Measurements from ENCODE around the gene STK33.

Gene STK33

DNA sequence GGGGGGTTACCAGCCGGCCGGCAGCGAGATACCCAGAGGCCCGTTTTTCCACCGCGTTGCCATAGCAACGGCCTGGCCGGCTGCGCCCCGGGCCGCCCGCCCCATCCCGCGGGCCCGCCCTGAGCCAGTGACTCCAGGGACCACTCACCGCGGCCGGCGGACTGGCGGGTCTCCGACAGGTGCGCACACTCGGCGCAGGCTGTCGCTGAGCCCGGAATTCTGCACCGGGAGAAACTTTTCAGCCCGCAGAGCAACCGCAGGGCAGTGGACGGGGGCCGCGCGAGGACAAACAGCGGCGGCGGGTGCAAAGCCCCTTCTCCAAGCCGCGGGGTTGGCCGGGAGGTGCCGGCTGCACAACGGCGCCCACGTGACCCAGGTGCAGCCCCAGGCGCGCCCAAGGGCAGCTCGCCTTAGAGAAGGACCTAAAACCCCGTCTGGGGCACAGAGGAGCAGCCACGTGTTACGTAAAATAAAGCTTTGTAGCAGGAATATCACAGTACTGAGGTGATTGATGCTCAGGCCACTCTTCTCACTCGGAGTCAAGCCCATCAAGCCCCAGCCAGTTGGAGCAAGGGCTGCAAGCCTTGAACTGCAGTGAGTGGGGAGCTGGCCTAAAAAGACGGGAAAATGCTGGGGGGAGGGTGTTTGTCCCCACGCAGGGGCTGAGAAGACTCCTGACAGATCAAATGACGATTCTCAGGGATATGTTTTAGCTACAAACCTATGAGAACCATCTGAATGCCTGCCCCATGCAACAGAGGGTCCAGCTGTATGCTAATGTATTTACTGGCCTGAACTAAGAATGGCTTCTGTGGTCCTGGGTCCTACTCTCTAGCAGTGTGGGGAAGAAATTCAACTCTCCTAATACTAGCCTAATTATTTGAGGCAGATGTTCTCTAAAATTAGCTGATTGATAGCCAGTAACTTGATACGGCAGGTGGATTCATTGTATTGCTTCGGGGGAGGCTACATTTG, at the start of gene STK33:
STK33 (minus strand) TSS at position 294 of the 975 bp plus-strand sequence. CDS start 119,323 bp downstream, outside the sequence.
- DNase-seq = peak; percentile 79

DNA sequence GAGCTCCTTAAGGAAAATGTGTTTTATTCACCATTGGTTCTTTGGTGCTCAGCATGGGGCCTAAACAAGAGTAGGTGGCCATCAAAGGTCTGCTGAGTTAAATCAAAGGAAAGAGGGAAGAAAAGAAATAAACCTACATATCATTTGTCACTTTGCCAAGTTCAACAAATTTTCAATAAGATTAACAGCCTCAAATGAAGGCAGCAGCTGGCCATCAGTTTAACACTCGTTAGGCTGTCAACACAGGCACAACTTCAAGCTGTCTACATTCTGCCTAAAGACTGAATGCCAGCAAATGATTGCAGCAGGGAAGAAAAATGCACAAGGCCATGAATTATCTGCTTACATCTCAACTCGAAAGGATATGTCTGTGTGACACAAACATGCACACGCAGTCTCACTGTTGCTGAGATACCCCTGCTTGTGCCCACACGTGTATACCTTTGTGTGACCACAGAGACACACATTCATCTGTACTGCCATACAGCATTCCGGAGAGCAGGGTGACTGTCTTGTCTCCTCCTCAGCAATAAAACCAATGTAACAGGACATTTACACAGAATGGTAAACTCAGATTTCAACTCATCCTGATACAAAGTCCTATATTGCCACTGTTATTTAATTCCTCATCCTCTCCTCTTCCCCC, 48.3 kb upstream of the STK33 start:
- DNase-seq = no peak

DNA sequence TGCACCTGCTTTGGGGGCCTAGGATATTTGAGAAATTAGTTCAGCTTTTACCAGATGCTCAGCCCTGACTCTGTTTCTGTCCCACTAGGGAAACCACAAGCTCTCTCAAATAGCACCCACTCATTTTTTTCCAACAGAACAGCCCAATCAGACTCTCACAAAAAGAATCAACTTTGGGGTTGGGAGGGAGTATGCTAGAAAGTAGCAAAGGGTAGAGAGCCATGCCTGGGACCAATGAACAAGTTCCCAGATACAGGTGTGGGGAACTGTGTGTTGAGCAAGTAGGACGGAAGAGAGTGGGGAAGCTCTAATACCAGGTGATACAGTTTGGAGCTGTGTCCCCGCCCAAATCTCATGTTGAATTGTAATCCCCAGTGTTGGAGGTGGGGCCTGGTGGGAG, 47.3 kb upstream of the STK33 start:
- no peak for DNase-seq

DNA sequence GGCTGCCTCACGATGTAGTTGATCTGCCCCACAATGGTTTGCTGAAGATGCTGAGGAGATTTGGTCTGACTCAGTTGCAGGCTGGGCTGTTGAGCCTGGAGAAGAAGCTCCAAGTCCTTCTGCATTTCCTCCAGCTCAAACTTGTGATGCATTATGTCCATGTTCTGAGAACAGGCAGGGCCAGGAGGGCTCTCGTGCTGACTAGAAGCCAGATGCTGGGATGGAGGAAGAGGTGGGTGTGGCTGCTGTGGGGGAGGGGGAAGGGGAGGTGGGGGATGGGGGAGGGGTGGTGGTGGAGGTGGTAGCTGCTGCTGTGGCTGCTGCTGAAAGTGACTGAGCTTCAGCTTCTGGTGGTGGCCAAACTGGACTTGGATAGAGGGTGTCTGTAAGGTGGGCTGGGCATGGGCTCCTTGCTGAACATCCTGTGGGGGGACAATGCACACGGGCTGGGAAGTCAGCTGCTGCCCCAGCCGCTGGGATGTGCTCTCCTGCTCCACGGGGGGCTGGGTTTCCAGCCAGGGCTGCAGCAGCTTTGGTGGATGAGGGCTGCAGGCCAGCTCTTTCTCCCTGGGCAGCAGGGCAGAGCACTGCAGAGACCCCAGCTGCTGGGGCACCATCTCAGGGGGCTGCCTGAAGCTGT, 46.4 kb upstream of the STK33 start:
- no peak for DNase-seq

DNA sequence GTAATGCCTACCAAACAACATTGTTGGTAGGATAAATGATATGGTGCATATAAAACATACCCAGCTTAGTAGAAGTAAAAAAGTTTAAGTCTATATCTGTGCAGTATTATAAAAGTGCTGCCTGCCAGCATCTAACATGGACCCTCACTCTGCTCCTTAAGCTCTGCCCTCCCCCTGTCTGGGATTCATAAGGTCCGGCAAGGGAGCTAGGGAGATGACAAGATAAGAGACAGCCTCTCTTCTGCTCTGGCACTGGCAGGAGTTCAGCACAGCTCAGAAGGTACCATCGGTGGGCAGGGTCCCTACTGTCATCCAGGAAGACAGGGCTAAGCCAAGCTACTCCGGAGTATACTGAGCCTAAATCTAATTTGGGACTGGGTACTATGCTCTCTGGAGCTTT, 45.6 kb upstream of the STK33 start:
- DNase-seq = no peak

DNA sequence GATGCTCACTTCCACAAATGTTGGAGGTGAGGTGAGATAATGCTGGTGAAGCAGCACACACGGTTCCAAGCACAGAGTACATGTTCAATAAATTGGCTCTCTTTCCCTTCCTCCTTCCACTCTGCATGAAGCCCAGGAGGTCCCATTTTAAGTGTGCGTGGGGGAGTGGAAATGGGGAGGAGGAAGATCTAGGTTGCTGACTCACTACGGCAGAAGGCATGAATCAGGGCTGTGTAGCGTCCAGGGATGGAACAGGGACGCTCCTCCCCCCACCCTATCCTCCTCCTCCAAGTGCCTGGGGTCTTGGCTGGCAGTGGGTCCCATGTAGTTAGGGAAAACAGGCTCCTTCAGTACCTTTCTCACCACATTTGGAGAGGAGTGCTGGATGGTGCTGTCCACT, 44.3 kb upstream of the STK33 start:
- DNase-seq = no peak

DNA sequence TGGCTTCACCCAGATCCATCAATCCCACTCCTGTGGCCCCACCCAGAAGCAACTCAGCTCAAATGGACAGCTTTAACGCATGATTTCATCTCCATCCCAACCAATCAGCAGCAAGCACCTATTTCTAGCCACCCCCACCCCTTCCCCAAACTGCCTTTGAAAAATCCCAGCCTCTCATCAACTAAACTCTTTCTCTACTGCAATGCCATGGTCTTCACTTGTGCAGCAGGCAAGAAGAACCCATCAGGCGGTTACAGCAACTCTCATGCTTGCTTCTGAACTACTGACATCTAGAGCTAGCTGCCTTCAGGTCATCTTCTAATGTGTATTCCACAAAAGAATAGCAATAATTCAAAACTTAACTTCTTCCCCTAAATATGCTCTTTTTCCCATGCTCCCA, 42.1 kb upstream of the STK33 start:
- no peak for DNase-seq

DNA sequence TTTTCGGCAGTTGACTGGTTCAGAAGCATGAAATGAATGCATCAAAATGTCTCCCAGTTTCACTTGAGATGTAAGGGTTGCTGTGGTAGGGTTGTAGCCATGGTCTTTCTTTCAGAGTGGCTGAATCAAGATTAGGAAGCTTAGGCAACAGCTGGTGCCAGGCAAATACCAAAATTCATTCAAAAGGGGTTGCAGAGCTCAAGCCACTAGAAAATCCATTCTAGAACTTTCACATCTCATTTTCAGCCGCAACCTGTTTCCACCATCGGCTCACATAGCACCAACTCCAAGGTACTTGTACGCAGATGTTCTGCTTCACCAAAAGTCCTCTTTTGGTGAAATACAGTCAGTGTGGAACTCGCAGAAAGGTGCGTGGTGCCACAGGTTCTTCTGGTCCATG, 40.5 kb upstream of the STK33 start:
- no peak for DNase-seq

DNA sequence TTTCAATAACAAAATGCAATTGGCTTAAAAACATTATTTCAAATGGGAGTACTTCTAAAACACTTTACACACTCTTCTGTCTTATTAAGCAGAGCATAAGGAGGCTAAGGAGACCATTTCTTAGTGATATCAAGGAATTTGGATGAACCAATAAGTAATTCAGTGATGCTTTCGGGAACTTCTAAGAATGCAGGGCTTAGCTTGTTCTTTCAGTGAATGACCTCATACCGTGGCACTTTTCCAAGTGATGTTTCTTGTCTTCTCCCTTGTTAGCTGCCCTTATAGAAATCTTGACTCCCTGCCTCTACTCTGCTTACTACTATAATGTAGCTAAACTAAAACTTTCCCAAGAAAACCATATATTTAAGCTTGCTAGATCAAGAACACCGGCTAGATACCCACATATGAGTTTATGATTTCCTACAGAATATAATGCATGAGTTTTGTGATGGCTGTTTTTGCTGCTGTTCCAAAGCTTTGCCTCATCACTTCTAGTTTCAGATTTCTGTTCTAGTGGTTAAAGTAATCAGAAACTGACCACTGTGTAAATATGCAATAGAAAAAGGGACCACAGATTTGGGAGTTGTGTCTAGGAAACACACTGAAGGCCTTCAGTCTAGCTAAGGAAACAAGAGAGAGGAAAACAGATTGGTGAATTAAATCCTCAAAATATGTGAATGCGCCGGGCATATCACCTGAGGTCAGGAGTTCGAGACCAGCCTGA, 37.5 kb upstream of the STK33 start:
- no peak for DNase-seq

DNA sequence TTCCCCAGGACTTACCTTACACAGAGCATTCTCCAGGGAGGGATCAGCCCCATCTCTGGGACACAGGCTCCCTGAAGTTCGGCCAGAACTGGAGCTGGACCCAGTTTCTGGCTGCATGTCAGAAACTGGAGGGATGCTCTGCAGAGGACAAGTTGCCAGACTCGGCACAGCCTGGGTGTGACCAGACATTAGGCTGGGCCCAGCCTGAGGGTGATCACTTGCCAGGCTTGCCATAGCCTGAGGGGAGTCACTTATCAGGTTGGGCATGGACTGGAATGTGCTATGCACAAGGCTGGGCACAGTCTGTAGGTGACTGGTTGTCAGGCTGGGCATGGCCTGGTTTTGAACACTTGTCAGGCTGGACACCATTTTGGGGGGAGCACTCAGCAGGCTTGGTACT, 30.7 kb upstream of the STK33 start:
- no peak for DNase-seq

DNA sequence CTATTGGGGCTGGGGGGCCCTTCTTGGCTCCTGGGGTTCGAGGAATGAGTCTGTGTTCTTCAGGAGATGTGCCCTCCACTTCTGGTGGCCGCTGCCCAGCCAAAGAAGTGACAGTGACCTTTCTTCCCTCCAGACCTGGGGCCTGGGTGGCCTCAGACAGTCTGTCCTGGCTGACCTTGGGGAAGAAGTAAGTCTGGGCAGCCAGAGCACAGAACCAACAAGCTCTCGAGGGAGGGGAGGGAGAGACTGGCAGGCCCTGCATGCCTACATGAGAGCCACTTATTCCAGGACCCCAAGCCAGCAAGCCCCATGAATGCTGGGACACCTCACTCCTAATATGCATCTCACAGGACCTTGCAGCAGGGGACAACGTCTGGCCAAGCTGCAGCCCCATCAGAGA, 27.1 kb upstream of the STK33 start:
- DNase-seq = no peak

DNA sequence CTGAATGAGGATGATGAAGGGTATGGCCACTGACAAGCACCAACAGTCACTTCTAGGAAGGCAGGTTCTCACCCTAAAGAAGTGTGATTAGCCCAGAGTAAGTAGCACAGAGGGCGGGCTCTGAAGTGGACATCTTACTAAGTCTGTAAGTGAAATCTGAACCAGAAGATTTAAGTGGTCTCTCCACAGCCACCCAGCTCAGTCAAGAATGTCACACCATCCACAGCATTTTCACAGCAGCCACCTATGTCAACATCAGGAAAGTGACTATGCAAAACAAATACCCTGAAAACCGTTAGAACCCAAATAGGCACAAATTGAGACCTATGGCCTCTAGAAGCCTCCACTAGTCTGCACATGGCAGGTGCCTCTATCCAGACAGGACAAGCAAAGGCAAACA, 23.0 kb upstream of the STK33 start:
- DNase-seq = no peak

DNA sequence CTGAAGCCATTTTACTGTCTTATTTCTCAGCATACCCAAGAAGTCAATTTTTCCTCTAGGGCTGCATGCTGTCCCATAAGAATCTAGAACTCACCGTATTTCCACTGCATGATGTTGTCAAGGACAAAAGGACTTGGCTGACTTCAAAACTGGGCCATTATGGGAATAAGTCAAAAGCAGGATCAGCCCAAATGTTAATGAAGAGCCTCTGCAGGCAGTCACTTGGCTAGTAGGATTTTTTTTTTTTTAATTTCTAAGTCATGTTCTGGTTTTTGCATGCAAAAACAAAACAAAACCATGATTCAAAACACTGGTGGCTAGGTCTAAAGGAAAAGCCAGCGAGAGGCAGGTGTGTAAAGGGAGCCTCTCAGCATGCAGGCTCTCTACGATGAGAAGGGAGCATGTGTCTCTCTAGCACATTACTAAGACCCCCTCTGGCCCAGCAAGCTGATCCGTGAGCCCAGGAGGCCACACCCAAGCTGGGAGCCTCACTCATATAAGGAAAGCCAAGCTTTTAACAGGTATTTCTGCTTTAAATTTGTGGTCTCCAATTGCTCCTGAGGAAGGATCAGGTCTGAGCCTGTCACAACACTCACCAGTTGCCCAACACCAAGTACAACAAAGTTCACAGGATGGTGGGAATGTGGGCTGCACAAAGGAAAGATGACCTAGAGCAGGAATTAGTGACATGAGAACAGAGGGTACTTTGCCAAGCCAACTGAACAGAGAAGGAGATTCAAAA, 21.4 kb upstream of the STK33 start:
- no peak for DNase-seq

DNA sequence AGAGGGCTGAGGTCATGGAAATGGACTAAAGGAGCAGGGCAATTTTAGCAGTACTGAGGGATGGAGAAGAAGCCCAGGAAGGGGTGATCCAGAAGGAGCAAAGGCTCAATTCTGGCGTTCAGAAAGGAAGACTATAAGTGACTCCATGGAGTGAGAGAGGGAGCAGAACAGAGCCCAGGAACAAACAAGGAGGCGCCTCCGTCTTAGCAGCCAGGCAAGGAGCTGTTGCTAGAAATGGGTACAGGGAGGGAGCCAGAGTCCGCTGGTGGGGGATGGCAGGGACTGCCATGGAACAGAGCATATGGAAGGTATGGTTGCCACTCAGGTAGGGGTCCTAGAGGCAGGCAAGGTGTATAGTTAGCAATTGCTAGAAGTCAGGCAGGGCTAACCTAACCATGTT, 20.5 kb upstream of the STK33 start:
- DNase-seq = no peak

DNA sequence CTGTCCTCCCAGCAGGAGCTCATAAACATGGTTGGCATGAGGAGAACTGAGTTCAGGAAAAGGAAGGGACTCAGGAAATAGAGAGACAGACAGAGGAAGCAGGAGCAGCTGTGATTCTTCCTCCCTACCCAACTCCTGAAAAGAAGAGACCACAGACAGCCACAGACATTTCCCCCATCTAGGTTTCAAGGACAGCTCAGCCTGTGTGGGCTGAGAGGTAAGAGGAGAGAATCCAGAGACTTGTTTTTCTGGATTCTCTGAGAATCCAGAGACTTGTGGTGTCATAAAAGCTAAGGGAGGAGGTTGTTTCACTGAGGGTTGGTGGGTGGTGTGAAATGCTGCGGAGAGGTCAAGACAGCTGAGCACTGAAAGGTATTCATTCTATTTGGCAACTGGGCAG, 19.0 kb upstream of the STK33 start:
- no peak for DNase-seq

DNA sequence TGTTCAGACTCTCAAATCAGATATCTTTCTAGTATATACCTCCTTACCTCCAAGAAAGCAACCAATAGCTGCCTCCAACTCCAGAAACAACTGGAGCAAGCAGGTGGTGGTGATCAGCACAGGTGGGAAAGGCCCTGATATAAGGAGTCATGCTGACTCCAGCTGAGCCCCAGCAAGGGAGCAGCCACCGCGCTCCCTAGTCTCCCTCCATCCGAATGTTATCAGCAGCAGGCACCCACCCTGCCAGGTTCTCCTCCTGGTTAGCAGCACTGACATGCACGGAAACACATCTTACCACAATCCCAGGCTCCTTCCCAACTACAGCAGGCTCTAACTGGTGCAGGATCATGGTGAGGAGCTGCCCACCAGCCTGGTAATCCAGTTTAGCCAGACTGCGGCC, 18.5 kb upstream of the STK33 start:
- DNase-seq = no peak

DNA sequence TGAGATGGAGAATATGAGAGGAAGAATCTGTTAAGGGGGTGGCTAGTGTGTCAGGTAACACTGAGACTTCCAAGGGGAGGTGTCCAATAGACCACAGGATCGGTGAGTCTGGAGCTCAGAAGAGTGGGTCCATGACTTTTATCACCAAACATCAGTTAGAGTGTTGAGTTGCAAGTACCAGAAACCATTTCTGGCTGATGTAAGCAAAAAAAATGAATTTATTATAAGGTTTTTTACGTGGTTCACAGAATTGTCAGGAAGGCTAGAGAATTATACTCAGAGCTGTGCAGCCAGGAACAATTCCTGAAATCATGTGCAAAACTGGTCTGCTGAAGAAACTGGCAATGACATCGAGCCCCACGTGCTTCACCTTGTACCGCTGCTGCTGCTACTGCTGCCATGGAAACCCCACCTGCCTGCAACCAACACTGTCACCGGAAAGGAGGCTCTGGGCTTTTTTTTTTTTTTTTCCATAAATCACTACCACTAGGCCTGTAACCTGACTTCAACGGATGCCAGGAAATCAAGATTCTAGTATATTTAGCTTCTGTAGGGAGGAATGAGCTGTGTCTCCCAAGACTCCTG, 16.6 kb upstream of the STK33 start:
- no peak for DNase-seq

DNA sequence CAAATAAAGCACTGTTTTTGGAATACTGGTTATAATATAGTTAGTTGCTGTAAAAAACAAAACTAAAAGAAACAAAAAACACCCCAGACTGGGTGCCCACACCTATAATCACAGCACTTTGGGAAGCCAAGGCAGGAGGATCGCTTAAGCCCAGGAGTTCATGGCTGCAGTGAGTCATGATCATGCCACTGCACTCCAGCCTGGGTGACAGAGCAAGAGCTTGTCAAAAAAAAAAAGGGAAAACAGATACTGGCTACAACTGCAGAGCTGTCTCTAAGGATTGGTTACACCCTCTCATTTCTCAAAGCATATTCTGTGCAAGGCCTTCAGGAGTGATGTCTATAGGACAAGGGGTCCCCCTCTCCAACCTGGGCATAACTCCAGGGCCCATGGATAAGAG, 14.6 kb upstream of the STK33 start:
- DNase-seq = no peak

DNA sequence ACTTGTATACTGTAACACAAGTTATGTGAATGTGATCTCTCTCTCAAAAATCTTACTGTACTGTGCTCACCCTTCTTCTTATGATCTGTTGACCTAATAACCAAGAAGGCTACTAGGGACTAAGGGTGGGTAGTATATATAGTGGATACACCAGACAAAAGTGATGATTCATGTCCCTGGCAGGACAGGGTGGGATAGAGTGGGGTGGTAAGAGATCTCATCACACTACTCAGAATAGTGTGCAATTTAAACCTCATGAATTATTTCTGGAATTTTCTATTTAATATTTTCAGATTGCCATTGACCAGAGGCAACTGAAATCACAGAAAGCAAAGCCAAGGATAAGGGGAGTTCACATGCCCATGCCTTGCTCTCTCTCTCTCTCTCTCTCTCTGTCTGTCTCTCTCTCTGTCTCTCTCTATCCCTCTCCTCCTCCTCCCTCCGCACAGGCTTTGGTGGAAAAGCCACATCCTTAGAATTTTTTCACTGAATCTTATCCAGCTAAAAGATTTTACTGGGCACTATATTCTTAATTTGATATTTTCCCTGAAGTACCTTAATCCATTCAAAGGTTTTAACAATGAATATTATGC, 12.0 kb upstream of the STK33 start:
- no peak for DNase-seq

DNA sequence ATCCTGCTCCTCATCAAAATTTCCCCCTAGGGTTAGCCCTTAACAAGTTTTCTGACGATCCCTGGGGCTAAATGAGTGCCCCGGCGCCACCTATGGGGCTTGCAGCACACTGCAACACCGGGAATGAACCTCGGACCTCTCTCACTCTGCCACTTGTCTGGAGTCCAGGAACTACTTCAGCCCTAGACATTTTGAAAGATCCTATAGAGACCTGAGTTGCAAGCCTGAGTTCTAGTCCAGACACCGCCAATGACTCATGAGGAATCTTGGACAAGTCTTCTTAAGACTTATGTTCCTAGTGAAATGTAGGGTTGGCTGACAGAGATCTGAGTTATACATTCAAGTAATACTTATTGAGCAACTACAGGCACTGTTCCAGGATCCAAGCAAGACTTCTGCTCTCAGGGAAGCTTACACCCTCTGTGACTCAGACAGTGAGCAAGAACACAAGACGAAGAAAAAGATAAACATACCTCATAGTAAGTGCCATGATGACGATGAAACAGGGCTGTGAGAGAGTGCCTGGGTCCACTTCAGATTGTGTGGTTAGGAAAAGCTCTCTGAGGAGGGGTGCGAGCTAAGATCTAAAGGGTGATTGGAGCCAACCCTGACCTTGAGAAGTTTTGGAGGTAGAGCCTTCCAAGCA, 10.2 kb upstream of the STK33 start:
- peak; percentile 67 for DNase-seq

DNA sequence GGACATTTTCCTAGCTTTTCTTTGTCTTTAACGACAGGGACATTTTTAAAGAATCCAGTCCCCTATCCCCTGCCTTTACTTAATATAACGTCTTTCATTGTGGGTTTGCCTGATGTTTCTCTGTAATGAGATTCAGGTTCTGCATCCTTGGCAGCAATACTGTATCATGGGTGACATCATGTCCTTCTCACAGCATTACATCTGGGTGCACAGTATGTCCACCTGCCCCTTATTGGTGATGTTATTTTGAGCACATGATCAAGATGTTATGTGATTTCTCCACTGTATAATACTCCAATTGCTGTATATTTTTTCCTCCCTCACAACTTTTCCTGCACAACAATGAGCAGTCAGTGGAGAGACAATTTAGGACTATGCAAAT, 9.7 kb upstream of the STK33 start:
- no peak for DNase-seq
